HG03457 (cell line): Measurements from ENCODE around the gene ZNF738.

Source experiments
- ATAC-seq: cut with Tn5 transposase; IDR thresholded peaks from one replicate; pipeline ENCODE4 v1.9.1; 2021; ENCODE audit warnings: moderate number of reproducible peaks; ENCODE audit not compliant: unreplicated experiment

ZNF738 gene

DNA sequence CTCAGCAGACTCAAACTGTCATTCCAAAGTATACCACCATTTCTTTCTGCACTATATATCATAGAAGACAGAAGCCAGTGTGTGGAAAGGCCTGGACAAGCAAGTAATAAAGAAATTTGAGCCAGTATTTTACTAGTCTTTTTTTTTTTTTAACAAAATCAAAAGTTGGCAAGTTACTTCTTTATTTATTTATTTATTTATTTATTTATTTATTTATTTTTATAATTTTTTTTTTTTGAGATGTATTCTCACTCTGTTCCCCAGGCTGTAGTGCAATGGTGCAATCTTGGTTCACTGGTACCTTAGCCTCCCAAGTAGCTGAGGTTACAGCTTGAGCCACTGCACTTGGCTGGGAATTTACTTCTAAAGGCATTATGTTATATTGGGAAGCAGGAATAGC lies 63.4 kb downstream of the ZNF738 start:
- no peak for ATAC-seq

- ATAC-seq, result no peak
These were observed 64.5 kb downstream of the ZNF738 start for GRCh38 chr19:21423057-21424041.
